Measurements from ENCODE around the gene BAHCC1. TPM values are rescaled to one million over a fixed set of nuclear protein-coding genes. Genes with fewer than 3 reads are reported as not detected.

Gene BAHCC1
- total and polyA plus RNA-seq, 2 donors (not counting 3 experiments of a cell fraction or from before 2014, with no cell fraction given), result 4.7 to 11.6 TPM

- CTCF ChIA-PET, result interaction anchor here (1.3 kb wide), 1 partner anchor 8 kb away, joined by 3 read pairs; no protein-coding TSS in a partner anchor
- dilution Hi-C loops (cut with MboI; ENCODE audit: extremely low pct_ligation_motif_present, low sequenced_read_pairs) (no loop called here), intact Hi-C loops (cut with micrococcal nuclease) (no loop called here)
- peaks cover 7% of the 10 kb centered on the region for H3K4me1 ChIP-seq (ENCODE audit: control insufficient read depth, extremely low read depth, insufficient read depth, low read length)
- TF ChIP-seq MYC (IDR thresholded peaks at IDR 0.05; ENCODE audit: low read depth, low read length), result no peak
- TF ChIP-seq JUN (IDR thresholded peaks at IDR 0.05; ENCODE audit: borderline replicate concordance, insufficient read depth, insufficient read length, low read depth), result no peak
- DNase-seq (ENCODE audit: low read depth, low spot score) (no peak), FAIRE-seq (no peak)
- H4K20me1 ChIP-seq (replicated peaks; ENCODE audit: control insufficient read depth, extremely low read depth, insufficient read depth, low read length), result no peaks in the 10 kb centered on the region
- no peak overlapping the region for H3K4me2 ChIP-seq (ENCODE audit: insufficient read depth, low read length)
- no peaks in the 10 kb centered on the region for H3K9me1 ChIP-seq (replicated peaks; ENCODE audit: control insufficient read depth, extremely low read depth, insufficient read depth, low read length)
- BruUV-seq (replicated peaks), result no TSS peak
- POLR2A ChIA-PET, result interaction anchor here (1.1 kb wide), 1 partner anchor 16 kb away, joined by 7 read pairs; no protein-coding TSS in a partner anchor
- H3K79me2 ChIP-seq (ENCODE audit: control insufficient read depth, insufficient read depth, low read length), result no peaks in the 10 kb centered on the region
- peaks cover 6 to 12% of the 10 kb centered on the region in 2 experiments for H3K27me3 ChIP-seq (ENCODE audit: control insufficient read depth in 2 of 2, insufficient read depth in 2 of 2, low read length in 2 of 2)
- no peak overlapping the region for H2AFZ ChIP-seq (ENCODE audit: low read depth, low read length)
- no peaks in the 10 kb centered on the region for H3K36me3 ChIP-seq (ENCODE audit: control insufficient read depth in 2 of 2, extremely low read depth in 1 of 2, insufficient read depth in 2 of 2, low read length in 2 of 2)
- no peak overlapping the region for H3K27ac ChIP-seq (ENCODE audit: insufficient read depth, low read depth, low read length)
- no peaks in the 10 kb centered on the region for H3K9me3 ChIP-seq (replicated peaks; ENCODE audit: control insufficient read depth, insufficient read depth, low read length)
- no peak overlapping the region for H3K4me3 ChIP-seq (replicated peaks in 1 of 3; ENCODE audit: insufficient read depth in 1 of 3, low read depth in 1 of 3, low read length in 3 of 3)
- H3K9ac ChIP-seq (replicated peaks; ENCODE audit: extremely low read depth, insufficient read depth, low read length), result no peak overlapping the region
Measured at GRCh38 chr17:81491181-81491581, 95.9 kb downstream of the BAHCC1 start.

GRCh38 chr17:81491761-81492160, 96.5 kb downstream of the BAHCC1 start:
- no peak for FAIRE-seq
- Histone ChIP-seq H3K4me2 (ENCODE audit: insufficient read depth, low read length) (no peak overlapping the region), H3K9me3 (replicated peaks; ENCODE audit: control insufficient read depth, insufficient read depth, low read length) (no peaks in the 10 kb centered on the region), H3K9ac (replicated peaks; ENCODE audit: extremely low read depth, insufficient read depth, low read length) (no peak overlapping the region), H3K27me3 (ENCODE audit: control insufficient read depth in 2 of 2, insufficient read depth in 2 of 2, low read length in 2 of 2) (peaks cover 6 to 12% of the 10 kb centered on the region in 2 experiments), H2AFZ (ENCODE audit: low read depth, low read length) (no peak overlapping the region), H3K9me1 (replicated peaks; ENCODE audit: control insufficient read depth, extremely low read depth, insufficient read depth, low read length) (no peaks in the 10 kb centered on the region), H3K4me1 (ENCODE audit: control insufficient read depth, extremely low read depth, insufficient read depth, low read length) (peaks cover 6% of the 10 kb centered on the region), H3K36me3 (ENCODE audit: control insufficient read depth in 2 of 2, extremely low read depth in 1 of 2, insufficient read depth in 2 of 2, low read length in 2 of 2) (no peaks in the 10 kb centered on the region), H3K4me3 (replicated peaks in 1 of 3; ENCODE audit: insufficient read depth in 1 of 3, low read depth in 1 of 3, low read length in 3 of 3) (no peak overlapping the region), H3K79me2 (ENCODE audit: control insufficient read depth, insufficient read depth, low read length) (no peaks in the 10 kb centered on the region), H3K27ac (ENCODE audit: insufficient read depth, low read depth, low read length) (no peak overlapping the region), H4K20me1 (replicated peaks; ENCODE audit: control insufficient read depth, extremely low read depth, insufficient read depth, low read length) (no peaks in the 10 kb centered on the region)
- DNase-seq (ENCODE audit: low read depth, low spot score), result no peak
- intact Hi-C loops (cut with micrococcal nuclease), result no loop called here
- POLR2A ChIA-PET, result interaction anchor here (0.6 to 1.1 kb wide), 2 partner anchors 15 to 94 kb away, joined by 5 to 7 read pairs; no protein-coding TSS in a partner anchor
- no TSS peak for BruUV-seq (replicated peaks)
- TF ChIP-seq MYC (IDR thresholded peaks at IDR 0.05; ENCODE audit: low read depth, low read length) (no peak), POLR2AphosphoS5 (IDR thresholded peaks at IDR 0.05; ENCODE audit: insufficient read depth, low read depth, low read length) (no peak), CTCF (IDR thresholded peaks at IDR 0.05; ENCODE audit: extremely low read depth in 1 of 2, insufficient read depth in 1 of 2, low read depth in 1 of 2, low read length in 2 of 2) (no peak), GATA2 (IDR thresholded peaks at IDR 0.05; ENCODE audit: insufficient read depth, insufficient read length, low read depth, low read length) (no peak), POLR2A (IDR thresholded peaks at IDR 0.05; ENCODE audit: low read depth, low read length) (no peak), JUN (IDR thresholded peaks at IDR 0.05; ENCODE audit: borderline replicate concordance, insufficient read depth, insufficient read length, low read depth) (no peak), EZH2 (IDR thresholded peaks at IDR 0.05; ENCODE audit: borderline replicate concordance, low read depth, low read length, severe bottlenecking) (no peak), FOS (IDR thresholded peaks at IDR 0.05; ENCODE audit: borderline replicate concordance, insufficient read depth, low read length) (no peak)
- TF ChIP-seq, protein P1, sequence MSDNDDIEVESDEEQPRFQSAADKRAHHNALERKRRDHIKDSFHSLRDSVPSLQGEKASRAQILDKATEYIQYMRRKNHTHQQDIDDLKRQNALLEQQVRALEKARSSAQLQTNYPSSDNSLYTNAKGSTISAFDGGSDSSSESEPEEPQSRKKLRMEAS (IDR thresholded peaks at IDR 0.05; ENCODE audit: insufficient read depth, insufficient read length), result no peak
- CTCF ChIA-PET, result interaction anchor here (1.2 to 1.3 kb wide), 2 partner anchors 7 to 8 kb away, joined by 3 read pairs; no protein-coding TSS in a partner anchor
- dilution Hi-C loops (cut with MboI; ENCODE audit: extremely low pct_ligation_motif_present, low sequenced_read_pairs), result no loop called here

Data from endothelial cell of umbilical vein (primary cell).